A549 (cell line): ENCODE results near the gene SRPRA. TPM values are rescaled to one million over a fixed set of nuclear protein-coding genes. Genes with fewer than 3 reads are reported as not detected.
"Not testable (repeated sequence)": the region's sequence is repeated elsewhere in the genome, so short reads cannot be mapped to it uniquely, and the experiment has no call there.

Experiments used
- ATAC-seq, 2 experiments: fragments of 200-7000 bp in 1 of 2; fragments of >200 bp in 1 of 2; cut with Nextera tagmentation in 1 of 2; cut with Tn5 transposase in 1 of 2; 3 replicates each; pipeline versions ENCODE4 v1.8.0 to v1.9.1; 2018 to 2020; ENCODE audit warnings: mild to moderate bottlenecking in 1 of 2, moderate library complexity in 1 of 2
- CTCF ChIA-PET: fragments of 300-600 bp; sonication (Branson Sonifier 250); formaldehyde crosslinking; extraction: SDS; loops from one replicate; lab custom pipeline; 2021; ENCODE audit warnings: antibody characterized with exemption, inconsistent platforms; lab: Yijun Ruan, JAX
- POLR2A ChIA-PET: fragments of 350-600 bp; formaldehyde crosslinking; extraction: SDS; loops from one replicate; lab custom pipeline; 2021; ENCODE audit warnings: antibody characterized with exemption, inconsistent platforms; lab: Yijun Ruan, JAX
- DNase-seq, 2 experiments: peaks; one replicate each; pipeline versions ENCODE4 v3.0.0 to v3.0.0-alpha.2; 2011 to 2016; ENCODE audit warnings: low read depth in 1 of 2, low spot score in 1 of 2
- FAIRE-seq: peaks from 2 replicates; lab custom pipeline; 2011; peaks lifted over from hg19 to GRCh38; lab: Jason Lieb, UNC
- H3K27ac ChIP-seq, 2 experiments: fragments of >200 bp; sonication (Bioruptor Twin); formaldehyde crosslinking; 3 replicates each; pipeline ENCODE4 v1.5.1; 2016 to 2017
- H3K4me1 ChIP-seq: fragments of >200 bp; sonication (Bioruptor Twin); formaldehyde crosslinking; 3 replicates; pipeline ENCODE4 v1.6.1; 2016
- H3K4me2 ChIP-seq: fragments of >200 bp; sonication (Bioruptor Twin); formaldehyde crosslinking; 3 replicates; pipeline ENCODE4 v1.6.1; 2016
- H3K4me3 ChIP-seq: fragments of >200 bp; sonication (Bioruptor Twin); formaldehyde crosslinking; 3 replicates; pipeline ENCODE4 v1.5.1; 2016
- H3K9me3 ChIP-seq: fragments of >200 bp; sonication (Bioruptor Twin); formaldehyde crosslinking; 3 replicates; pipeline ENCODE4 v1.6.1; 2016
- CHD4 ChIP-seq: fragments of 200-600 bp; sonication (generic); IDR thresholded peaks from 2 replicates; pipeline ENCODE4 v1.6.1; 2016; ENCODE audit warnings: antibody characterized with exemption, mild to moderate bottlenecking, borderline replicate concordance
- E2F6 ChIP-seq: IDR thresholded peaks from 2 replicates; pipeline ENCODE4 v1.6.1; 2012; ENCODE audit warnings: low read depth, borderline replicate concordance
- EHMT2 ChIP-seq: fragments of 200-600 bp; sonication (generic); IDR thresholded peaks from 2 replicates; pipeline ENCODE4 v1.6.1; 2016; ENCODE audit warnings: antibody characterized with exemption, low read depth, mild to moderate bottlenecking, moderate library complexity
- ESRRA ChIP-seq: fragments of 150-350 bp; IDR thresholded peaks from 2 replicates; pipeline ENCODE4 v1.6.1; 2014; ENCODE audit warnings: mild to moderate bottlenecking, low read length, borderline replicate concordance
- FOXS1 ChIP-seq: fragments of 250-450 bp; sonication (Bioruptor Pico); IDR thresholded peaks from 2 replicates; pipeline ENCODE4 v1.5.0; 2020; ENCODE audit warnings: mild to moderate bottlenecking, moderate library complexity
- GATA3 ChIP-seq: IDR thresholded peaks from 2 replicates; pipeline ENCODE4 v1.6.1; 2012; ENCODE audit warnings: borderline replicate concordance
- HEYL ChIP-seq: fragments of 250-450 bp; sonication (Bioruptor Pico); IDR thresholded peaks from 2 replicates; pipeline ENCODE4 v1.8.0; 2021; ENCODE audit warnings: mild to moderate bottlenecking, moderate library complexity
- HOXA7 ChIP-seq: fragments of 250-450 bp; sonication (Bioruptor Pico); IDR thresholded peaks from 2 replicates; pipeline ENCODE4 v1.5.0; 2020; ENCODE audit warnings: mild to moderate bottlenecking, moderate library complexity
- HOXB13 ChIP-seq: fragments of 250-450 bp; sonication (Bioruptor Pico); IDR thresholded peaks from 2 replicates; pipeline ENCODE4 v1.5.0; 2020; ENCODE audit warnings: low read depth, mild to moderate bottlenecking, moderate library complexity
- HOXB5 ChIP-seq: fragments of 250-450 bp; sonication (Bioruptor Pico); IDR thresholded peaks from 2 replicates; pipeline ENCODE4 v1.5.0; 2020; ENCODE audit warnings: mild to moderate bottlenecking, moderate library complexity
- JUN ChIP-seq, 2 experiments: fragments of >200 bp; sonication (Bioruptor Twin); formaldehyde crosslinking; IDR thresholded peaks; 2 replicates in 1 of 2; 3 replicates in 1 of 2; pipeline ENCODE4 v1.6.1; 2016 to 2017
- KDM1A ChIP-seq: fragments of 200-600 bp; sonication (generic); IDR thresholded peaks from 2 replicates; pipeline ENCODE4 v1.6.1; 2016; ENCODE audit warnings: low read depth, mild to moderate bottlenecking
- MAFK ChIP-seq: fragments of 450-650 bp; IDR thresholded peaks from 2 replicates; pipeline ENCODE4 v1.6.1; 2014; ENCODE audit not compliant: partially characterized antibody
- MAZ ChIP-seq: fragments of 150-350 bp; IDR thresholded peaks from 2 replicates; pipeline ENCODE4 v1.6.1; 2014; ENCODE audit warnings: antibody characterized with exemption, low read depth, low read length, borderline replicate concordance
- MYC ChIP-seq: IDR thresholded peaks from 2 replicates; pipeline ENCODE4 v1.6.1; 2012; ENCODE audit warnings: mild to moderate bottlenecking, inconsistent platforms, low read length, improper control_type of control experiment, borderline replicate concordance
- NFE2L2 ChIP-seq: fragments of 150-350 bp; conservative IDR thresholded peaks from 2 replicates; pipeline ENCODE4 v1.6.1; 2014; ENCODE audit warnings: low read length
- NPAS2 ChIP-seq: fragments of 250-450 bp; sonication (Bioruptor Pico); IDR thresholded peaks from 2 replicates; pipeline ENCODE4 v1.8.0; 2022; ENCODE audit warnings: mild to moderate bottlenecking, moderate library complexity, borderline replicate concordance
- NR3C1 ChIP-seq: fragments of >200 bp; sonication (Bioruptor Twin); formaldehyde crosslinking; IDR thresholded peaks from 3 replicates; pipeline ENCODE4 v1.6.1; 2017
- POLR2AphosphoS2 ChIP-seq: conservative IDR thresholded peaks from 2 replicates; pipeline ENCODE4 v1.6.1; 2012; ENCODE audit warnings: low read length, improper control_type of control experiment, inconsistent platforms
- REST ChIP-seq: fragments of 200-600 bp; sonication (generic); IDR thresholded peaks from 2 replicates; pipeline ENCODE4 v1.6.1; 2016; ENCODE audit warnings: antibody characterized with exemption, mild to moderate bottlenecking, moderate library complexity
- RFX5 ChIP-seq: fragments of 450-650 bp; IDR thresholded peaks from 2 replicates; pipeline ENCODE4 v1.7.1; 2014; ENCODE audit warnings: antibody characterized with exemption, mild to moderate bottlenecking, moderate library complexity
- RNF2 ChIP-seq: fragments of 200-600 bp; sonication (generic); IDR thresholded peaks from 2 replicates; pipeline ENCODE4 v1.6.1; 2016; ENCODE audit warnings: low read depth, mild to moderate bottlenecking, antibody characterized with exemption, moderate library complexity, borderline replicate concordance
- SREBF2 ChIP-seq: fragments of 450-650 bp; IDR thresholded peaks from 2 replicates; pipeline ENCODE4 v1.6.1; 2014; ENCODE audit warnings: mild to moderate bottlenecking, moderate library complexity
- TP53 ChIP-seq: fragments of 250-450 bp; sonication (Bioruptor Pico); IDR thresholded peaks from 2 replicates; pipeline ENCODE4 v1.5.0; 2021; ENCODE audit warnings: mild to moderate bottlenecking, moderate library complexity
- USF2 ChIP-seq: fragments of 450-650 bp; IDR thresholded peaks from 2 replicates; pipeline ENCODE4 v1.6.1; 2014; ENCODE audit warnings: antibody characterized with exemption
- ZNF302 ChIP-seq: fragments of 250-450 bp; sonication (Bioruptor Pico); IDR thresholded peaks from 2 replicates; pipeline ENCODE4 v1.9.0; 2021; ENCODE audit warnings: inconsistent platforms, mild to moderate bottlenecking, moderate library complexity
- WGBS: methylation state at CpG from one replicate; pipeline ENCODE4 v1.1.6; 2017; ENCODE audit errors: missing lambda C conversion rate; 5-methylcytosine and 5-hydroxymethylcytosine counted together
- polyA plus RNA-seq, 4 experiments: library from polyadenylated mRNA; depleted of rRNA in 3 of 4; stranded (reverse); fragments of >200 nt; fragmentation: RNase III in 1 of 4; extraction: RNeasy Plus Mini Kit Qiagen cat#74134 plus additional on column Dnase treatment in 1 of 4; gene quantifications; 2 replicates in 3 of 4; 3 replicates in 1 of 4; pipeline ENCODE4 v1.2.3, GENCODE V29; 2011 to 2017
- TF ChIP-seq, protein P1 (sequence below): fragments of 250-450 bp; sonication (Bioruptor Pico); IDR thresholded peaks from 2 replicates; pipeline ENCODE4 v1.5.0; 2021; ENCODE audit warnings: mild to moderate bottlenecking, moderate library complexity, borderline replicate concordance
- TF ChIP-seq, protein P2 (sequence below): fragments of >200 bp; sonication (Bioruptor Twin); formaldehyde crosslinking; IDR thresholded peaks from 3 replicates; pipeline ENCODE4 v1.6.1; 2016

The SRPRA gene
- polyA plus RNA-seq, 2 of the 4 experiments (the other 2 are of a cell fraction), result 45.1 to 92.2 TPM

GRCh38 chr11:126256216-126256615 lies 12.5 kb downstream of the SRPRA start:
- CTCF ChIA-PET, result no interaction called here
- POLR2A ChIA-PET, result no interaction called here
- FAIRE-seq, result no peak
- no peak overlapping the region for H3K27ac ChIP-seq
- no peaks in the 10 kb centered on the region for H3K9me3 ChIP-seq
- WGBS, result 94% methylated on average over 4 of the region's 4 CpGs
- TF ChIP-seq NR3C1 (no peak), HOXA7 (CRISPR knock-in tag) (no peak), KDM1A (no peak), RFX5 (no peak), HEYL (CRISPR knock-in tag) (no peak), E2F6 (no peak), EHMT2 (no peak), CHD4 (no peak), GATA3 (no peak), MYC (no peak), MAZ (no peak), NFE2L2 (no peak), SREBF2 (no peak), REST (no peak)
- TF ChIP-seq, protein P1, sequence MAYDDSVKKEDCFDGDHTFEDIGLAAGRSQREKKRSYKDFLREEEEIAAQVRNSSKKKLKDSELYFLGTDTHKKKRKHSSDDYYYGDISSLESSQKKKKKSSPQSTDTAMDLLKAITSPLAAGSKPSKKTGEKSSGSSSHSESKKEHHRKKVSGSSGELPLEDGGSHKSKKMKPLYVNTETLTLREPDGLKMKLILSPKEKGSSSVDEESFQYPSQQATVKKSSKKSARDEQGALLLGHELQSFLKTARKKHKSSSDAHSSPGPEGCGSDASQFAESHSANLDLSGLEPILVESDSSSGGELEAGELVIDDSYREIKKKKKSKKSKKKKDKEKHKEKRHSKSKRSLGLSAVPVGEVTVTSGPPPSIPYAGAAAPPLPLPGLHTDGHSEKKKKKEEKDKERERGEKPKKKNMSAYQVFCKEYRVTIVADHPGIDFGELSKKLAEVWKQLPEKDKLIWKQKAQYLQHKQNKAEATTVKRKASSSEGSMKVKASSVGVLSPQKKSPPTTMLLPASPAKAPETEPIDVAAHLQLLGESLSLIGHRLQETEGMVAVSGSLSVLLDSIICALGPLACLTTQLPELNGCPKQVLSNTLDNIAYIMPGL (CRISPR knock-in tag), result no peak
- TF ChIP-seq, all 56 proteins: peak for 0
- Histone ChIP-seq H3K4me2 (no peak overlapping the region), H3K4me3 (no peak overlapping the region), H3K4me1 (no peaks in the 10 kb centered on the region)
- DNase-seq (no peak), ATAC-seq (no peak)

- H3K27ac ChIP-seq, ATAC-seq, FAIRE-seq, H3K4me2 ChIP-seq, H3K9me3 ChIP-seq, H3K4me1 ChIP-seq, CTCF ChIA-PET, POLR2A ChIA-PET, DNase-seq, H3K4me3 ChIP-seq: not testable (repeated sequence)
- 82% methylated on average over 5 of the region's 5 CpGs for WGBS
Measured at GRCh38 chr11:126255507-126255906, 13.2 kb downstream of the SRPRA start.

DNA sequence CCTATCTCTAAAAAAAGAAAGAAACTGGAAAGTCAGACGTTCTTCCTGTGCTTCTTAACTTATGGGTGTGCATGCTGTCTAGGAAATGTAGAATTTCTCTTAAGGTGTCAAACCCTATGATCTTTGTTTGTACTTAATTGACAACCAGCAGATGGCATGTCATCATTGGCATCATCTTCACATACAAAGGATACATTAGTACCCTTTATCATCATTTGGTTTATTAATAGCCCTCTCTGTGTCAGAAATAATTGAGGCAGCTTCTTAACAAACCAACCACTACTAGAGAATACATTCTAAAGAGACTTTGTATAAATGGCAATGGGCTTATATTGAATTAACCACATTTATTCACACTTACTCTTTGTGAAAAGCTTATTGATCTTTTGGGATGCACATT lies 13.9 kb downstream of the SRPRA start:
- H3K4me1 ChIP-seq, result no peaks in the 10 kb centered on the region
- 71% methylated on average over 1 of the region's 1 CpG for WGBS
- no peaks in the 10 kb centered on the region for H3K9me3 ChIP-seq
- no peak overlapping the region for H3K4me3 ChIP-seq
- FAIRE-seq (no peak), ATAC-seq (no peak), DNase-seq (no peak)
- ChIA-PET POLR2A (no interaction called here), CTCF (no interaction called here)
- H3K4me2 ChIP-seq, result no peak overlapping the region
- no peak overlapping the region for H3K27ac ChIP-seq
- TF ChIP-seq KDM1A, result no peak
- TF ChIP-seq, protein P2, sequence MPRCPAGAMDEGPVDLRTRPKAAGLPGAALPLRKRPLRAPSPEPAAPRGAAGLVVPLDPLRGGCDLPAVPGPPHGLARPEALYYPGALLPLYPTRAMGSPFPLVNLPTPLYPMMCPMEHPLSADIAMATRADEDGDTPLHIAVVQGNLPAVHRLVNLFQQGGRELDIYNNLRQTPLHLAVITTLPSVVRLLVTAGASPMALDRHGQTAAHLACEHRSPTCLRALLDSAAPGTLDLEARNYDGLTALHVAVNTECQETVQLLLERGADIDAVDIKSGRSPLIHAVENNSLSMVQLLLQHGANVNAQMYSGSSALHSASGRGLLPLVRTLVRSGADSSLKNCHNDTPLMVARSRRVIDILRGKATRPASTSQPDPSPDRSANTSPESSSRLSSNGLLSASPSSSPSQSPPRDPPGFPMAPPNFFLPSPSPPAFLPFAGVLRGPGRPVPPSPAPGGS, result no peak
- TF ChIP-seq HOXB13 (CRISPR knock-in tag), result no peak
- TF ChIP-seq RNF2, result no peak
- TF ChIP-seq TP53 (CRISPR knock-in tag), result no peak
- TF ChIP-seq ESRRA, result no peak
- no peak for TF ChIP-seq NPAS2
- TF ChIP-seq POLR2AphosphoS2, result no peak
- TF ChIP-seq USF2, result no peak
- no peak for TF ChIP-seq JUN (IDR thresholded peaks at IDR 0.05)
- no peak for TF ChIP-seq MAFK
- no peak for TF ChIP-seq HOXB5 (CRISPR knock-in tag)
- TF ChIP-seq FOXS1 (CRISPR knock-in tag), result no peak
- TF ChIP-seq ZNF302, result no peak
